AG20443 (cell line): ENCODE results near the gene LHFPL5.

Source experiments
- DNase-seq: peaks from one replicate; pipeline ENCODE4 v3.0.0; 2012; ENCODE audit warnings: low spot score, mixed read lengths

Gene LHFPL5

DNA sequence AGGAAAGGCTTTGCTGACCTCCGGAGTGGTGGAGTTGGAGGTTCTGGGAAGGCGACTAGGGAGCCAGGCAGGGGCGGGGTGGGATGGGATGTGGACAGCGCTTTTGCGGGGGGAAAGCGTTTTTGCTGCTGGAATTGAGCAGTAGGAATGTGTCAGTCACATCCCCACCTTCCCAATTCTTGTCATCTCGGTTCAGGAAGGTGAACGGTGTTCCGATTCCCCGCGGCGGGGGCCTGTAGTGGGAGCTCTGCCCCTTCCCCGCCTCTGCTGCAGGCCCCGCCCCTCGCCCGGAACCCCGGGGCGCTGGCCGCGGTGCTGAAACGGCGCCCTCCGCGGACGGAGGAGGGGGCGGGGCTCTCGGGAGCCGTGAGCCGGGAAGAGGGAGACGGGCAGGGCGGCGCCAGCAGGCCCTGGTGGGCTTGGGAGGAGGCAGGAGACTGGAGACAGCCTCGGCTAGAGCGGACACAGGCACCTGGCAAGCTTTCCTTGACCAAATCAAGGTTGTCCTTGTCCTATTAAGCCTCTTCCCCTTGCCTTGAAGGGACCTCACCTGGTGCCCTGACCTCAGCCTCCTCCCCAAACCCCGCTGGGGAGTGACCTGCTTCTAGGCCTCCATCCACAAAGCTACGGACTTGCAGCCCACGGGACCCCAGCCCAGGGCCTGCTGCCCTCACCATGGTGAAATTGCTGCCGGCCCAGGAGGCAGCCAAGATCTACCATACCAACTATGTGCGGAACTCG, at the start of gene LHFPL5:
Gene LHFPL5, plus strand, starts transcription at position 357 of the 741 bp plus-strand sequence. Its CDS starts 319 bp downstream, at position 676.
- DNase-seq: peak; percentile 89

DNA sequence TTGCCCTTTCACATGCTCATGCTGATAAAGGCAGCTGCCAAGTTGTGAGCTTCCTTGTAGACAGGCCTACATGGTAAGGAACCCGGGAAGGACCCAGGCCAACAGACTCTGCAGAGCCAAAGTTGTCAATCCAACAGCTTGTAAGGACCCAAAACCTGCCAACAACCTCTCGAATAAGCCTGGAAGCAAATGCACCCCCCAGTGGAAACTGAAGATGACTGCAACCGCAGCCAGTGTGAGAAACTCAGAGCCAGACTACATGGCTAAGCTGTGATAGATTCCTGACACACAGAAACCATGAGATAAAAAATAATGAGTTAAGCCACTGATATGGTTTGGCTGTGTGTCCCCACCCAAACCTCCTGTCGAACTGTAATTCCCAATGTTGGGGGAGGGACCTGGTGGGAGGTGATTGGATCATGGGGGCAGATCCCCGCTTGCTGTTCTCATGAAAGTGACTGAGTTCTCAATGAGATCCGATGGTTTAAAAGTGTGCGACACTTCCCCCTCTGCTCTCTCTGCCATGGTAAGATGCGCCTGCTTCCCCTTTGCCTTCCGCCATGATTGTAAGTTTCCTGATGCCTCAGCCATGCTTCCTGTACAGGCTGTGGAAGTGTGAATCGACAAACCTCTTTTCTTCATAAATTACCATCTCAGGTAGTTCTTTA, 47.6 kb upstream of the LHFPL5 start:
- DNase-seq: no peak

DNA sequence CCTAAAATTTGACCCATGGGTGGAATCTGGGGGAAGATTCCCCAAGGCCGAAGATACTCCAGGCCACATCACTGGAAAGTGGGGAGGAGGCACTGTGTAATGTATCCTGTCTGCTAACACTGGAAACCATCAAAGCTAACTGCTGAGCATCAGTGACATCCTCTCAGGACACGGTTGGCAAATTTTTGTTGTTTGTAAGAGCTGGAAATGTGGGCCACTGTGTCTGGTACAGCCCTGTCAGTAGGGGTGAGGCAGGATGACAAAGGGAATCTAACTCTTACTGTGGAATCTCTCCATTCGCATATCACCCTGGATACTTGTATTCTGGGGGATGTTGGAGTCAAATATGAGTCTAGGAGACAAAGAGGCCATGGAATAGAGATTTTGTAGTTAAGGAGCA, 45.7 kb upstream of the LHFPL5 start:
- no peak for DNase-seq

DNA sequence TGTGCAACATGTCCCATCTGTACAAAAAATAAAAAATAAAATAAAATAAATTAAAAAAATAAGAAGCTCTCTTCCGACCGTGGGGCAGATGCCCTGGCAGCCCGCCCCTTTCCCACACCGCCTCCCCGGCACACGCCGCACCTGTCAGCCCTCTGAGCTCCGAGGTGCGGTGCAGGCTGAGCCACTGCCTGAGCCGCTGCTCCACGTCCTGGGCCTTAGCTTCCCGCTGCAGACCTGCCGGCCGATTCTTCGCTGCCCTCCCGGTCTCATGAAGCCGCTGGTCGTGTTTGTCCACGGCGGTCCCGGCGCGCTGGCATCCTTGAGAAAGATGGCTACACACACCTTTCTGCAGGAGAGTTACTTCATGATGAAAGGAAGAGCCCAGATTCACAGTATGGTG, 39.4 kb upstream of the LHFPL5 start:
- DNase-seq: no peak

DNA sequence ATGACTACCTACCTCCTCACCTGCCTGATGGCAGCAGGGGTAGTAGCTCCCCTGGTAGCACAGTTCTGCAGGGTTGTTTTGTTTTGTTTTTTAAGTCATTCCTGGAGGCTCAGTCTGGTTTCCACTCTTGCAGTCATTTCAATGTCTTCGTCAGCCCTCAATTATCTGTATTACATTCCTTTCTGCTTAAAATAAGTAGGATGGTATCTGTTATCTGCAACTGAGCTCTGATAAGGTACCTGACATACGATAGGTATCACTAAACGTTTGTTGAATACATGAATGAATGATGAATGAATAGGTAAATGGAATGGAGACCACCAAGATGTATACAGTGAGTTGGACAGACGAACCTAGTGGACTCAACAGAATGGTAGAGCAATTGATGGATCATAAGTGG, 35.9 kb upstream of the LHFPL5 start:
- DNase-seq: no peak

DNA sequence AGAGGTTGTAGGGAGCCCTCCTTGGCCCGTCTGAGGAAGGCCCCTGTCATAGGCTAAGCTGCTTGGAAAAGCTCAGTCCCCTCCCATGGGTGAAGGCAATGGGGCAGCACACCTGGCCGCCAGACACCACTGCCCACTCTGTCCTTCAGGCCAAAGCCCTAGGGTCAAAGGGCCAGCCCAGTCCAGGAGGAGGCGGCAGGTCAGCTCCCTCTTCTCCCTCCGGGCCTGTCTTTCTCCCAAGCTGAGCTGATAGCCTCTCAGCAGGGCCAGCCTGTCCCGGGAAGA, 33.9 kb upstream of the LHFPL5 start:
- DNase-seq: no peak

DNA sequence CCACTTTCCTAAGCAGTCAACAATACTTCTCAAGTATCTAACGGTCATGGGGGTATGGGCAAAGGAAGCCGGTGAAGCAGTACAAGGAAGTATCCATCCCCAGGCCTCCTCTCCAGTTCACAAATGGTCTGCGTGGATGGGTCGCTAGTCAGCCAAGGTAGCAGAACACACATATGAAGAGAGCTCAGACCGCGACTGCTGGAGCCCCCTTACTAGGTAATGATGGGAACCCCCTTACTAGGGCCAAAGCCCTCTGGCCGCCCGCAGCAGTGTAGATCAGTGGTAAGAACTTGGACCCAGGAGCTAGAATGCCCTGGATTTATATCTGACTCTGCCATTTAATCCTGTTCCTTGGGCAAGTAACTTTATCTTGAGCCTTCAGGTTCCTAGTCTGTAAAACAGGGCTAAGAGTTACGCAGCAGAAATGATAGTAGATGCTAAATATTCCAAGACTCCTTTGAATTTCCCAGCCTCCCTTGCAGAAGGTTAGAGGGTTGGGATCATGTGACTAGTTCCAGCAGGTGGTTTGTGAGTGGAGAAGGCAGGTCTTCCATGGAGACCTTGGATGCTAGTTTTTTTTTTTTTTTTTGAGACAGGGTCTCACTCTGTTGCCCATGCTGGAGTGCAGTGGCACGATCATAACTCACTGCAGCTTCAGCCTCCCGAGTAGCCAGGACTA, 30.9 kb upstream of the LHFPL5 start:
- no peak for DNase-seq

DNA sequence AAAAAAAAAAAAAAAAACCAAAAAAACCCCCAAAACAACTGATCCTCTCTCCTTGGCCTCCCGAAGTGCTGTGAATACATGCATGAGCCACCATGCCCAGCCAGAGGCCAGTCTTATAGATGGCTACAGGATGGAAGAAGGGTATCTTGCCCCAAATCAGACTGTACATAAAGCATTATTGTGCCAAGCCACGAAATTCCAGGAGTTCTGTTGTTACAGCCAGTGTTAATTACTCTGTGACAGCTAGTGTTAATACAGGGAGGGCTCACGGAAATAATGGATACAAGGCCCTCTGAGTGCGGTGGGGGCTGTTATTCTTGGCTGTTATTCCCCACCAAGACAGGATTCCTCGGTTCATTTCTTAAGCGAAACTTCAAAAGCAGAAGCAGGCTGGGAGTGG, 30.1 kb upstream of the LHFPL5 start:
- no peak for DNase-seq

DNA sequence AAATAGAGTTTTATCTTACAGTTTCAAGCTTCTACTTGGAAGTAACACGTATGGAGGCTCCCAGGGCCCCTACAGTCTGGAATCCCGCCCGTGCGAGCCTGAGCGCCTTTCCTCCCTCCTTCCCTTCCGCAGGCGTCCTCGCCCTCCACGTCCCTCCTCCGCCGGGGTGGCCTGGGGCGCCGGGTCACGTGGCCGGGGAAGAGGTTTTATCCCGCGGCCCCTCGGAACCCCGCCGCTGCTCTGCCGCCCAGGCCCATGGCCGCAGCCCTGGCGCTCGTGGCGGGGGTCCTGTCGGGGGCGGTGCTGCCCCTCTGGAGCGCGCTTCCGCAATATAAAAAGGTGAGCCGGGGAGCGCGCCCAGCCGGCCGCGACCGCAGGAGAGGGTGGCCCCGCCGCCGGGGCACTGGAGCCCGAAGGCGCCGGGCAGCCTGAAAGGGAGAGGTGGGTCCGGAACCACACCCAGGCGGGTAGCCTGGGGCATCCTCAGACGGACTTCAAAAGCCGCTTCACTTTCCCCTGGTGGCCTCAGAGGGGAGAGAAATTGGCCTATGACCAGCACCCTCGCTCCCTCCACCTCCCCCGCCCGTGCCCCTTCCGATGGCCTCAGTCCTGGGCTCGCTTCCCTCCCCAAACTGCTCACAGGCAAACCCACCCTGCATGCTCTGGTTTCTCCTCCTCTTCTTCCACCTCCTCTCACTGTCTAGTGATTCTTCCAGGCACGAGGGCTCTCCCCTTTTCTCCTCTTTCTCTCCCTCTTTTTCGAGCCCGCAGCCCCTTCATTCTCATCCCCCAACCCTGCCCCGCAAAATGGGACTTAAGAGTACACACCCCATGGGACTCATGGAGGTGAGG, 28.6 kb upstream of the LHFPL5 start, which contains the start of gene CLPSL2:
Gene CLPSL2, plus strand, starts transcription at position 235 of the 852 bp plus-strand sequence. Its CDS starts 21 bp downstream, at position 256.
- DNase-seq: peak; percentile 34

DNA sequence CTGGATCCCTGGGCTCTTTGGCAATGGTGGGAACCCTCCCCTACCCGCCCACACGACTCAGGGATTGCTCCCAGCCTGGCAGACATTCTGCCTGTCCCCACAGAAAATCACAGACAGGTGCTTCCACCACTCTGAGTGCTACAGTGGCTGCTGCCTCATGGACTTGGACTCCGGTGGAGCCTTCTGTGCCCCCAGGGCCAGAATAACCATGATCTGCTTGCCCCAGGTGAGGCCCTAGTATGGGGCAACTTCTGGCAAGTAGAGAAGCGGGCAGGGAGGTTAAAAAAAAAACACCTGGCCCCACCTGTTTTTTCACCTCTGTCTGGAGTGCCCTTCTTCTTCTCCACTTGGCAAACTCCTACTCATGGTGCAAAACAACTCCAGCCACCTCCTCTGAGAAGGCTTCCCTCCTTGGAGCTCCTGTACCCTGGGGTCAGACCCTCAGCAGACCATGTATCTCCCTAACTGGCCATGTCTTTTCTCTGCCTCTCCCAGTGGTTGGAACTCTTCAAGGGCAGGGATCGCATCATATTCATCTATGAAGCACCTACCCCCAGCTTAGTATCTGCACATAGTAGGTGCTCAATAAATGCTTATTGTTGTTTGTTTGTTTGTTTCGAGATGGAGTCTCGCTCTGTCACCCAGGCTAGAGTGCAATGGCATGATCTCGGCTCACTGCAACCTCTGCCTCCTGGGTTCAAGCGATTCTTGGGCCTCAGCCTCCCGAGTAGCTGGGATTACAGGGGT, 27.6 kb upstream of the LHFPL5 start:
- no peak for DNase-seq

DNA sequence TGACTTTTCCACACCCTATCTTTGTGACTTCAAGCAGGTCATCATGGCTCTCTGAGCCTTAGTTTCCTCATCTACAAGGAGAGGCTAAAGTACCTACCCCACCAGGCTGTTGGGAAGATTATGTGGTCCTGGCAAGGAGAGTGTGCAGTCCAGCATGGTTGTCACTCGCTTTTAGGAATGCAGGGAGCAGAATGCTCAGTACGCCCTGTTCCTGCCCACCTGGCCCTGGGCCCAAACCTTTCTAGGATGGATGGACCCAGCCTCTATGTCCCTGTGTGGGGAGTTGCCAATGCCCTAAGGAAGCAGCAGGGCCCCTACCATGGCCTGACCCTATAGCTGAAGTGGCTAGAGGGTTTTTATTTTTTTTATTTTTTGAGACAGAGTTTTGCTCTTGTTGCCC, 26.7 kb upstream of the LHFPL5 start:
- DNase-seq: no peak

DNA sequence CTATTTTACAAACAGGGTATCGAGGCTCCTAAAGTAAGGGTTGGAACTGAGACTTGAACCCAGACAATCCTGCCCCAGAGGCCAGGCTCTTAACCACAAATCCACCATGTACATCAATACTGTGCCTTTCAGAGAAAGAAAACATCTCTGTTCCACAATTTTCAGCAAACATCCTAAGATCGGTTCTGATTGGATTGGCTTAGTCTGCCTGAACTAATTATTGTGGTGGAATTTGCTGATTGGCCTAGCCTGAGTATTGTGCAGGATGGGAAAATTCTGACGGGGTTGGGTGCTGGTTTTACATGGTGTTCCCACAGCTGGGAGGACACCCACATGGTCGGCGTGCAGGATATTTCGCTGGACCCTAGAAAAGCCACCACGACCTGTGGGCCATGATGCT, 24.4 kb upstream of the LHFPL5 start, which contains the start of gene CLPSL1:
Gene CLPSL1, plus strand, starts transcription at position 301 of the 400 bp plus-strand sequence. Its CDS starts 92 bp downstream, at position 393.
- DNase-seq: no peak

DNA sequence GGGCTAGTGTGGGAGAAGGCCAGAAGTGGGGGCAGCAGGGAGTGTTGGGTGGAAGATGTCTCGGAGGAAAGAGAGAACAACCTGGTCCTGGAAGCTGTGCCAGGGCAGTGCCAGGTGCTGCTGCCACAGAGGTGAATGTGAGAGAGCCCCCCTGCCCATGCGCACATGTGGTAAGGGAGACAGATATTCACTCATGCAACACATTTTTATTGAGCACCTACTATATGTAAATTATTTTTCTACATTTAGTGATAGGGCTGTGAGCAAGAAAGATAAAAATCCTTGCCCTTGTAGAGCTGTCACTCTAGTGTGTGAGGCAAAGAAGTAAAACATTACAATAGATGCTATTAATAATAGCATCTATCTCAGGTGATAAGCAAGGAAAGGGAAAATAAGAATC, 23.9 kb upstream of the LHFPL5 start:
- no peak for DNase-seq

DNA sequence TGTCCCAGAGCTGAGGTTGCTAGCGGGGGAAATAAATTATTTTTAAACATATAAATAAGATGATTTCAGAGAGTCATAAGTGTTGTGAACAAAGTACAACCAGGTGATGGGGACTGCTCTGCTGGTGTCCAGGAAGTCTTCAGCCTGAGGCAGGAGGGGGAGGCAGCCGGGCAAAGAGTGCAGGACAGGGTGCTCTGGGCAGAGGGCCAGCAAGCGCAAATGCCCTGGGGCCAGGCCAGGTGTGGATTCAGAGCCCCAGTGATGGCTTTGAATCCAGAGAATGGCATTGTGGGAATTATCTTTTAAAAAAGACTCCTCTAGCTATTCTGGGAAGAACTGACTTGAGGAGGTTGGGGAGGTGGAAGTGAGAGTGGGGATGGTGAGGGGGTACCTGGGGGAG, 22.7 kb upstream of the LHFPL5 start:
- DNase-seq: no peak

DNA sequence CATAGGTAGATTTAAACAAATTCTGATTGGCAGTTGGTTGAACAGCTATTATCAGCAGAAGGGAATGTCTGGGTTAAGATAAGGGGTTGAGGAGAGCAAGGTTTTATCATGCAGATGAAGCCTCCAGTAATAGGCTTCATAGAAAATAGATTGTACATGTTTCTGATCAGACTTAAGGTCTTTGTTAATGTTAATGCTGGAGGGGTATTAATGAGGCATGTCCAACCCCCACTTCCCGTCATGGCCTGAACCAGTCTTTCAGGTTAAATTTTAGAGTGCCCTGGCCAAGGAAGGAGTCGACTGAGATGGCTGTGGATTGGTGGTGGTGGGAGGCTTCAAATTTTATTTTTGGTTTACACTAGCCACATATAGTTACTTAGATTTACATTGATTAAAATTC, 21.0 kb upstream of the LHFPL5 start:
- no peak for DNase-seq

DNA sequence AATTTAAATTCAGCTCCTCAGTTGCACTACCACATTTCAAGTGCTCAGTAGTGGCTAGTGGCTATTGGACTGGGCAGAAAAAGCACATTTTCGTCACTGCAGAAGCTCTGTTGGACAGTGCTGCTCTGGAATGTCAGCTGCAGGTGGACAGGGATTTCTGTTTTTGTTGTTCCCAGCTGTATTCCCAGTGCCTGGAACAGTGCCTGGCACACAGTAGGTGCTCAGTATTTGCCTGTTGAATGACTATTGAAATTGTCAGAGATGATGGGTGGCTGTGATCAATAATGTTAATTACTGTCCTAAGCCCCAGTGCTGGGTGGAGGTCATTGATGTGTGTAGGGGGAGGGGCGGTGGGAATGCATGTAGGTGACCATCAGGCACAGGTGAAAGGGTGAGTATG, 18.9 kb upstream of the LHFPL5 start:
- no peak for DNase-seq

DNA sequence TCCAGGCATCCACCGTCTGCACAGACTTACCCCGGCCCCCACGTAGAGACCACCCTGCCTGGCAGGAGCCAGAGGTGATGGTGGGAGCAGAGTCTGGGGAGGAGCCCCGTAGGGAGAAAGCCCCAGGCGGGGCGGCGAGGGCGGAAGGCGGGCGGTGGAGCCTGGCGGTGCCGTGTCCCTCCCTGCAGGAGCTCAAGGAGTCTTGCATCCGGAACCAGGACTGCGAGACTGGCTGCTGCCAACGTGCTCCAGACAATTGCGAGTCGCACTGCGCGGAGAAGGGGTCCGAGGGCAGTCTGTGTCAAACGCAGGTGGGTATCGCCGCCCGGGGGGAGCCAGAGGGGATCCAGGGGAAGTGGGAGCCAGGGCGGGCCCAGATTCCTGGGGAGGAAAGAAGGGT, 18.3 kb upstream of the LHFPL5 start:
- peak; percentile 64 for DNase-seq

DNA sequence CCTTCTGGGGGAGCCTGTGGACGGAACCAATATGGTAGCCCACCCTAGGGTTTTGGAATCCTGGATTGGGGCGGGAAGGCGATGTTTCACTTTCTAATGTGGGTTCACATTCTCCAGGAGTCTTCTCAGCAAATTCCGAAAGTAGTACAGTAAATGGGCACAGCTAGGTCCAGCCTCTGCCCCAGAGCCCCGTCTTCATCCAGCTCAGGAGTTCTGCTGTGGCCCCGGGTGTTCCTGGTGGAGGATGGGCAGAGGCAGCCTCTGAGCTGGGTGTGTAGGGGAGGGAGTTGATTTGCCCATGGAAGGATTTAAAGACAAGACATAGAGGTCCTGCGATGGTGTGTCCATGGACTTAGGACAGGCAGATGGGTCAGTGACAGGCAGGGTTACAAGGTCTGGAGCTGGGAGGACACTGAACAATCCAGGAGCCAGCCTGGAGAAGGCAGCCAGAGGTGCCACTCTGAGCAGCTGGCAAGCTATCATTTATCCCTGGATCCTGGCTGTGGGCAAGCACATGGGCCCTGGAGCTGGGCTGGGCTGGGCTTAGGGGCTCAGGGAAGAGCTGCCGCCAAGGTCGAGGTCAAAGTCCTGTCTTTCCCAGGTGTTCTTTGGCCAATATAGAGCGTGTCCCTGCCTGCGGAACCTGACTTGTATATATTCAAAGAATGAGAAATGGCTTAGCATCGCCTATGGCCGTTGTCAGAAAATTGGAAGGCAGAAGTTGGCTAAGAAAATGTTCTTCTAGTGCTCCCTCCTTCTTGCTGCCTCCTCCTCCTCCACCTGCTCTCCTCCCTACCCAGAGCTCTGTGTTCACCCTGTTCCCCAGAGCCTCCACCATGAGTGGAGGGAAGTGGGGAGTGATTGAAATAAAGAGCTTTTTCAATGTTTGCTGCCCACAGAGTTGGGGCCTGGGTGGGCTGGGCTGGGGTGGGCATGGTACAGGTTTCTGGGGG, 17.6 kb upstream of the LHFPL5 start:
- peak; percentile 17 for DNase-seq

DNA sequence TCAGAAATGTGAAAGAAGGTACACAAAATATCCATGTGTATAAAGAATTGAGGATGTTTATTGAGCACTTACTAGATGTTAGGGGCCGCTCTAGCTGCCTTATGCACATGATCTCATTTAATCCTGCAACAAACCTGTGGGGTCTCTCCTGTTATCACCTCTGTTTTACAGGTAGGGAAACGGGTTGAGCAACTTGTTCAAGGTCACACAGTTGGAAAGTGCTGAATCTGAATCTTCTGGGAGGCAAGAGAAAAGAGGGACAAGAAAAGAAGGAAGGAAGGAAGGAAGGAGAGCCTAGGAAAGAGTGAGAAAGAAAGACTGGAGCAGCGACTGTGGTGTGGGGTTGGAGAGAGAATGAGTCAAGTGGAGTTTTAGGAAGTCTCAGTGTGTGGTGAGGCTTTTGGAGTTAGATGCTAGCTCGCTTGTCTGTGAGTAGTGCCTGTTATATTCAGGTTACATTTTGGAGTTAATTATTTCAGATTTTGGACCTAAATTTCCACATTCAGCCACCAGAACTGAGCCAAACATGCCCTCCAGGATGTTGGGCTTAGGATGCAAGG, 16.6 kb upstream of the LHFPL5 start:
- DNase-seq: no peak

DNA sequence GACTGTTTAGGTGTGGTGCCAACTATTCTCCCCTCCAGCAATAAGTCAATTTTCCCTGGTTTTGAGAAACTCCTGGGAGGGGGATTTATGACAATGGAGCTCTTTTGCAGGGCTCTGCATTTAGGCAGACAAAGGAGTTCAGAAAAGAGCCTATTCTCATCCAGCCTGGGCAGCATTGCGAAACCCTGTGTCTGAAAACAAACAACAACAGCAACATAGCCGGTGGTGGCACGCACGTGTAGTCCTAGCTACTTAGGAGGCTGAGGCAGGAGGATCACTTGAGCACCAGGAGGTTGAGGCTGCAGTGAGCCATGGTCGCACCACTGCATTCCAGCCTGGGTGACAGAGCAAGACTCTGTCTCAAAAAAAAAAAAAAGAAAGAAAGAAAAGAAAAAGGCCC, 14.5 kb upstream of the LHFPL5 start:
- DNase-seq: no peak
